GM12872 (cell line): ENCODE data around the gene WDR91.

Experiments used
- CTCF ChIP-seq: IDR thresholded peaks from 3 replicates; pipeline ENCODE4 v1.5.1; 2011; ENCODE audit warnings: low read depth, mild to moderate bottlenecking, low read length, moderate library complexity; ENCODE audit not compliant: insufficient read depth

WDR91 gene

GRCh38 chr7:135169141-135169963 is 42.0 kb downstream of the WDR91 start:
- peak; percentile 92 for TF ChIP-seq CTCF

- no peak for TF ChIP-seq CTCF
These were observed 42.7 kb downstream of the WDR91 start for GRCh38 chr7:135168489-135169140.

GRCh38 chr7:135168001-135168400 is 43.3 kb downstream of the WDR91 start:
- TF ChIP-seq CTCF = no peak

GRCh38 chr7:135167365-135167917 is 43.9 kb downstream of the WDR91 start:
- no peak for TF ChIP-seq CTCF

GRCh38 chr7:135166338-135166990 is 44.9 kb downstream of the WDR91 start:
- TF ChIP-seq CTCF = no peak

- no peak for TF ChIP-seq CTCF
These were observed 45.5 kb downstream of the WDR91 start for GRCh38 chr7:135165862-135166261.
